ENCODE results near the gene TECTA.
A peak's percentile ranks its signal among the peaks of the same experiment; 100 is the strongest.
"Not testable (repeated sequence)": the region's sequence is repeated elsewhere in the genome, so short reads cannot be mapped to it uniquely, and the experiment has no call there.

Gene TECTA

GRCh38 chr11:121129362-121130340, 28.6 kb downstream of the TECTA start:
- DNase-seq: no peak

GRCh38 chr11:121131656-121132055, 30.6 kb downstream of the TECTA start:
- DNase-seq: no peak

- DNase-seq: no peak
Measured at GRCh38 chr11:121132211-121132976, 31.4 kb downstream of the TECTA start.

- no peak for DNase-seq
Measured at GRCh38 chr11:121134741-121135312, 33.8 kb downstream of the TECTA start.

GRCh38 chr11:121137005-121137404, 36.0 kb downstream of the TECTA start:
- no peak for DNase-seq

- no peak for DNase-seq
Measured at GRCh38 chr11:121138259-121138658, 37.2 kb downstream of the TECTA start.

GRCh38 chr11:121140369-121140768, 39.3 kb downstream of the TECTA start:
- no peak for DNase-seq

- no peak for DNase-seq
Measured at GRCh38 chr11:121141066-121141465, 40.0 kb downstream of the TECTA start.

GRCh38 chr11:121143921-121144320, 42.9 kb downstream of the TECTA start:
- DNase-seq: no peak

GRCh38 chr11:121144723-121145122, 43.7 kb downstream of the TECTA start:
- DNase-seq: no peak

GRCh38 chr11:121145826-121146225, 44.8 kb downstream of the TECTA start:
- DNase-seq: no peak

- no peak for DNase-seq
Measured at GRCh38 chr11:121149116-121149515, 48.1 kb downstream of the TECTA start.

GRCh38 chr11:121151207-121151688, 50.2 kb downstream of the TECTA start:
- DNase-seq: no peak

GRCh38 chr11:121152764-121153163, 51.7 kb downstream of the TECTA start:
- DNase-seq: no peak

- no peak for DNase-seq
Measured at GRCh38 chr11:121153472-121153871, 52.4 kb downstream of the TECTA start.

- DNase-seq: no peak
Measured at GRCh38 chr11:121154486-121155314, 53.7 kb downstream of the TECTA start.

- no peak for DNase-seq
Measured at GRCh38 chr11:121157756-121158155, 56.7 kb downstream of the TECTA start.

- DNase-seq: no peak
Measured at GRCh38 chr11:121159741-121160140, 58.7 kb downstream of the TECTA start.

- DNase-seq: no peak
Measured at GRCh38 chr11:121161349-121161917, 60.4 kb downstream of the TECTA start.

GRCh38 chr11:121163658-121164308, 62.7 kb downstream of the TECTA start:
- peak; percentile 9 to 15 for DNase-seq

- not testable (repeated sequence) for DNase-seq
Measured at GRCh38 chr11:121177629-121178028, 76.6 kb downstream of the TECTA start.
